Smooth muscle cell (in vitro differentiated cells): ENCODE data around the gene ELP4. TPM values are rescaled to one million over a fixed set of nuclear protein-coding genes. Genes with fewer than 3 reads are reported as not detected.
A peak's percentile ranks its signal among the peaks of the same experiment; 100 is the strongest.

ENCODE experiments used
- DNase-seq: peaks from one replicate; lab custom pipeline; 2025; ENCODE audit not compliant: unreplicated experiment; lab: John Stamatoyannopoulos, UW
- H2AFZ ChIP-seq: fragments of 200-600 bp; sonication (generic); 2 replicates; pipeline ENCODE4 v1.6.0; 2016; ENCODE audit warnings: antibody characterized with exemption, low read depth, mild to moderate bottlenecking
- H3F3A ChIP-seq: fragments of 200-600 bp; sonication (generic); 2 replicates; pipeline ENCODE4 v1.6.0; 2017; ENCODE audit warnings: antibody characterized with exemption, low read depth
- H3K27ac ChIP-seq: fragments of 200-600 bp; sonication (generic); 2 replicates; pipeline ENCODE4 v1.5.1; 2016; ENCODE audit warnings: low read depth, mild to moderate bottlenecking
- H3K27me3 ChIP-seq: fragments of 200-600 bp; sonication (generic); 2 replicates; pipeline ENCODE4 v1.6.1; 2016; ENCODE audit warnings: low read depth, mild to moderate bottlenecking
- H3K36me3 ChIP-seq: fragments of 200-600 bp; sonication (generic); 2 replicates; pipeline ENCODE4 v1.5.1; 2016; ENCODE audit warnings: low read depth
- H3K4me1 ChIP-seq: fragments of 200-600 bp; sonication (generic); 2 replicates; pipeline ENCODE4 v1.5.1; 2016; ENCODE audit warnings: low read depth
- H3K4me2 ChIP-seq: fragments of 200-600 bp; sonication (generic); 2 replicates; pipeline ENCODE4 v1.6.0; 2016; ENCODE audit warnings: mild to moderate bottlenecking
- H3K4me3 ChIP-seq: fragments of 200-600 bp; sonication (generic); 2 replicates; pipeline ENCODE4 v1.5.1; 2016; ENCODE audit warnings: mild to moderate bottlenecking
- H3K79me2 ChIP-seq: fragments of 200-600 bp; sonication (generic); 2 replicates; pipeline ENCODE4 v1.6.0; 2016; ENCODE audit warnings: low read depth, mild to moderate bottlenecking
- H3K9ac ChIP-seq: fragments of 200-600 bp; sonication (generic); 2 replicates; pipeline ENCODE4 v1.6.0; 2016; ENCODE audit warnings: low read depth
- H3K9me3 ChIP-seq: fragments of 200-600 bp; sonication (generic); replicated peaks from 2 replicates; pipeline ENCODE4 v1.5.1; 2016; ENCODE audit warnings: low read depth
- H4K20me1 ChIP-seq: fragments of 200-600 bp; sonication (generic); 2 replicates; pipeline ENCODE4 v1.6.0; 2016; ENCODE audit warnings: low read depth
- CTCF ChIP-seq: fragments of 200-600 bp; sonication (generic); IDR thresholded peaks from 2 replicates; pipeline ENCODE4 v1.5.1; 2017; ENCODE audit warnings: borderline replicate concordance, mild to moderate bottlenecking, antibody characterized with exemption; ENCODE audit not compliant: insufficient read depth, poor library complexity, severe bottlenecking
- WGBS: methylation state at CpG from one replicate; pipeline ENCODE4 v1.1.7; 2016; ENCODE audit warnings: low lambda C conversion rate; 5-methylcytosine and 5-hydroxymethylcytosine counted together
- polyA plus RNA-seq: library from polyadenylated mRNA; unstranded; fragments of >200 nt; fragmentation: Nextera tagmentation; extraction: Ambion mirVana; gene quantifications from 2 replicates; pipeline ENCODE4 v1.2.1, GENCODE V29; 2016
- total RNA-seq: library from RNA; depleted of rRNA; stranded (reverse); fragments of >200 nt; gene quantifications from 2 replicates; pipeline ENCODE4 v1.2.3, GENCODE V29; 2014

ELP4 gene
- total and polyA plus RNA-seq, 2 experiments from 2014 or later: 19.5 to 28.4 TPM

DNA sequence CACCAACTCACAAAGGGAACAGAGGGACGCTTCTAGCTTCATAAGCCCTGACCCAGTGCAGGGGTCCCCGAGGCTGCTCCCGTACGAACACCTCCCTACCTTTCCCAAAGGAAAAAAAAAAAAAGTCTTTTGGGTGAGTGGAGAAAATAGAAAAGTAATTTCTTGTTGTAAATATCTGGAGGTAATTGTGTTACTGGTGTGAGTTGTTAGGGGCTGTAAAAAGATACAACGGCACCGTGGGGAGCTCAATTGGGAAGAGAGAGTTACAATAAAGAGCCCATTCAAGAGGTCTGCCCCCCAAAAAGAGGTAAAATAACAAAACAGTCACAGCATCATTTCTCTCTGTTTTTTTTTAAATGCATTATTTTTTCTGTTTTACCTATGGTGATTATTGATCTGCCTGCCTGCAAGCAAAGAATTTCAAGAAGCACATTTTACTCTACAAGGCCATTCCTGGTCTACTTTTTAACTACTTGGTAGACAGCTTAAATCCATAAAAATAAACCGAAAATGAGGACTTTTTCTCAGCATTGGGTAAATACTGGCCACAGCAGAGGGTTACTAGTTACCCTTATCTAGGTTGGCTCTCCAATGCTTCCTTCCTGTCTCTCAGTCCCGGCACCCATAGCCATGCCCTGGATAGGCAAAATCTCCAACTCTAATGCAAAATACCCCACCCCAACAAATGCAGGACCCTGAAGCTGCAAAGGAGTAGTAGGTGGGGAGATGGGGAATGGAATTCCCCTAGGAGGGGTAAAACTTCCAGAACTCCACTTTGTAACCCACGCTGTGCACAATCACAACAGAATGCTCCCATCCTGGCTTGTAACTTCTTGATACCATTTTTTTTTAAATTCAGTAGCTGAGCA is 298.5 kb downstream of the ELP4 start:
- WGBS: 9% methylated on average over 9 of the region's 9 CpGs
- Histone ChIP-seq H3K79me2 (no peaks in the 10 kb centered on the region), H3K27ac (no peak overlapping the region), H3K4me2 (no peak overlapping the region), H3K36me3 (no peaks in the 10 kb centered on the region), H3K9ac (no peak overlapping the region), H4K20me1 (peaks cover 13% of the 10 kb centered on the region), H3K4me1 (peaks cover 71% of the 10 kb centered on the region), H3K4me3 (no peak overlapping the region), H2AFZ (no peak overlapping the region), H3F3A (no peaks in the 10 kb centered on the region), H3K27me3 (peaks cover 100% of the 10 kb centered on the region), H3K9me3 (no peaks in the 10 kb centered on the region)
- TF ChIP-seq CTCF: no peak
- no peak for DNase-seq

DNA sequence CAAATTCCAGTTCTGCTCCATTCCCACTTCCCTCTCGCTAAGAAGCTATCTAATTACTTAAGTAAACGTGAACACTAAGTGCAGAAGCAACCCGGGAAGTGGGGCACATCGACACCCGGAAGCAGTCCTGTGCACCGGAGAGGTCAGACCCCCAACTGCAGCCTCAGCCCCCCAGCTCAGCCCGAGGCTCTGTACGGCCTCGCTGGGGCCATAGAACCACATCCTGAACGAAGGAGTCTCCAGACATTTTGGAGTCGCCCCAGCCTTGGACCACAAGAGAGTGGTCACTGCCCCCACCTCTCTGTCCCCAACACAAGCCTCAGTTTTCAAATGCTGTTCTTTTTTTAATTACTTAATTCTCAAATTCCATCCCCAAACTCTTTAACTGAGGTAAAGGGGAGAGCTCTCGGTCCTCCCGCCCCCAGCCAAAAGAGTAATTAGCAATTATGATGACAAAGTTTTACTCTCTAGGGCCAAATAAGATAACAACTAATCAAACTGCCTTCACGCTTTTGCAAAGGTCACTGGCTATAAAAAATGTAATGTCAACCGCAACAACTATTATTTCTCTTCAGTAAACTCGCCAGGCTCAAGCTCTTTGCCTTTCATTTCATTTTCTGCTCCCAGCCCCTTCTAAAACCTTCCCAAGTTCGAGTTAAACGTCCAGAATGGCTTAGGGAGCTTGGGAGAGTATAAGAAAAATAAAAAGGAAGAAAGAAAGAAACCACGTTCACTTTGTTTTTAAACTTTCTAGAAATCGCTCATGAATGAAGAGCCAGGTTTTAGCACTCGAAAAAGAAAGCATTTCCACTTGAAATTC is 299.4 kb downstream of the ELP4 start:
- H3K4me2 ChIP-seq: peak overlapping the region; percentile 93
- H3K9me3 ChIP-seq: no peaks in the 10 kb centered on the region
- 5% methylated on average over 21 of the region's 21 CpGs for WGBS
- H3K36me3 ChIP-seq: no peaks in the 10 kb centered on the region
- no peaks in the 10 kb centered on the region for H3K79me2 ChIP-seq
- H3K9ac ChIP-seq: no peak overlapping the region
- no peak overlapping the region for H2AFZ ChIP-seq
- no peak for DNase-seq
- peaks cover 70% of the 10 kb centered on the region for H3K4me1 ChIP-seq
- peaks cover 100% of the 10 kb centered on the region for H3K27me3 ChIP-seq
- no peaks in the 10 kb centered on the region for H3F3A ChIP-seq
- H3K4me3 ChIP-seq: no peak overlapping the region
- TF ChIP-seq CTCF: no peak
- H3K27ac ChIP-seq: no peak overlapping the region
- peaks cover 13% of the 10 kb centered on the region for H4K20me1 ChIP-seq

- 9% methylated on average over 6 of the region's 6 CpGs for WGBS
Observed at GRCh38 chr11:31809541-31809856, 299.9 kb downstream of the ELP4 start.

More at GRCh38 chr11:31809541-31809856, 299.9 kb downstream of the ELP4 start:
- TF ChIP-seq CTCF: no peak
- H4K20me1 ChIP-seq: peaks cover 13% of the 10 kb centered on the region
- H3K4me3 ChIP-seq: no peak overlapping the region
- no peak for DNase-seq
- H3K27me3 ChIP-seq: peaks cover 100% of the 10 kb centered on the region
- H2AFZ ChIP-seq: no peak overlapping the region
- peak overlapping the region; percentile 93 for H3K4me2 ChIP-seq
- H3K9ac ChIP-seq: no peak overlapping the region
- no peaks in the 10 kb centered on the region for H3F3A ChIP-seq
- H3K27ac ChIP-seq: no peak overlapping the region
- no peaks in the 10 kb centered on the region for H3K36me3 ChIP-seq
- H3K9me3 ChIP-seq: no peaks in the 10 kb centered on the region
- peaks cover 70% of the 10 kb centered on the region for H3K4me1 ChIP-seq
- H3K79me2 ChIP-seq: no peaks in the 10 kb centered on the region
